Germinal center (tissue), 1 donor: Measurements from ENCODE around the gene USP50.
"Not testable (repeated sequence)": the region's sequence is repeated elsewhere in the genome, so short reads cannot be mapped to it uniquely, and the experiment has no call there.

Source experiments
- DNase-seq: peaks from one replicate; pipeline ENCODE4 v3.0.0; 2012; ENCODE audit warnings: mixed read lengths, low spot score

Gene USP50

DNA sequence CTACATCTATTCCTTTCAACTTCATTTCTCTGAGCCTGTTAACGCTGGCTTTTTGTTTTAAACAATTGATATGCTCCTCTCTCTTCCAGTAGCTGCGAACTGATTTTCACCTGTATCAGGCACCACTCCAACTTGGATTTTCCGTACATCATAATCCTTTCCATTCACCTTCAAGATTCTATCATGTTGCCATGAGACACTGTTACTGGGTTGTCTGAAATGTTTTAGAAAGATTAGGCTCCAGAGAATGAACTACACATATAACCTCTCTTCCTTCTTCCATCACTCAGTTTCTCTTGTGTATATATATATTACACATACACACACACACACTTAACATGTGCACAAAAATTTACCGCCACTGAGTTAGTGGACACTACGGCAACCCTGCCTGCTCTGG, at the start of gene USP50:
Gene USP50 (minus strand): TSS at position 101 of the 400 bp plus-strand sequence. CDS start 141 bp downstream, outside the sequence.
- no peak for DNase-seq

- DNase-seq = no peak
Measured at GRCh38 chr15:50594311-50594710, 47.8 kb upstream of the USP50 start.

GRCh38 chr15:50593761-50594160, 47.3 kb upstream of the USP50 start:
- DNase-seq = no peak

DNA sequence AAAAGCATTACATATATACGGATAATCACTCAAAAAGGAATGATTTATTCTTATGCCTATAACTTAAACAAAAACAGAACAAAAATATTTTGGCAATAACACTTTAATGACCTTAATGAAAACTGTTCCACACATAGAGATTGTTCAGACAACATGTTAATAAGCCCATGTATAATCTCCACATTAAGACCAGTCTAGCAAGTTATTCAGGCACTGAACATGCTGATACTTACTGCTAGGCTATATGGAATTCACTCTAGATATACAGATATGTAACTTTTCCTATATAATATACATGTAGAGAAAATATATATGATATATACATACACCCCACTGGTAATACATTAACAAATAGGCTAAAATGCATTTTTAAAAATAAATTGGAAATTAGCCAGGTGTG, 43.8 kb upstream of the USP50 start:
- no peak for DNase-seq

DNA sequence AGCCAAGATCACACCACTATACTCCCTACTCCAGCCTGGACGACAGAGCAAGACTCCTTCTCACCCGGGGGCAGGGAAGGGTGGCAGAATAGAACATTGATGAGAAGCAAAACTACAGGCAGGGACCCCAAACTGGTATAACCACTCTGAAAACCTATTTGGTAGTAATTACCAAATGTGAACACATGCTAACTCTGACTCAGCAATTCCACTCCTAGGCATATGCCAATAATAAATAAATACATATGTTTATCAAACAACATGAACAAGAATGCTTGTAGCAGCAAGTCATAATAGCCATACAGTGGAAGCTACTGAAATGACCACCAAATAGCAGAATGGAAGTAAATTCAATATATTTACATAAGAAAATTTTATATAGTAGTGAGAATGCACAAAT, 31.0 kb upstream of the USP50 start:
- no peak for DNase-seq

DNA sequence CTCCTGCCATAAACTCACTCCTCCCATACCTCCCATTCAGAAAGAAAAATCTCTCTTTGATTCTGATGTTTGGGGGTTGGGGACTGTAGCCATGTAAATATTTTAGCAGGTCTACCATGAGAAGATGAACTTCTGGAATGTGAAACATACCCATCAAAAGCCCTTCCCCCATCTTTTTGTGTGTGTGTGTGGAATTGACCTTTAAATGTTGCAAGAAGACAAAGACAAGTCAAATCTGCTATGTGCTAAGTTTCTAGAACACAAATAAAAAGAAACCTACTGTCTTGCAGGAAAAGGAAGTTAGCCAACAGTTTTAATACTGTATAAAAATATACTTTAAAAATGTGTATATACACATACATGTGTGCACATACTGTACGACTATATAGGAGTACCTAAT, 29.7 kb upstream of the USP50 start:
- no peak for DNase-seq

DNA sequence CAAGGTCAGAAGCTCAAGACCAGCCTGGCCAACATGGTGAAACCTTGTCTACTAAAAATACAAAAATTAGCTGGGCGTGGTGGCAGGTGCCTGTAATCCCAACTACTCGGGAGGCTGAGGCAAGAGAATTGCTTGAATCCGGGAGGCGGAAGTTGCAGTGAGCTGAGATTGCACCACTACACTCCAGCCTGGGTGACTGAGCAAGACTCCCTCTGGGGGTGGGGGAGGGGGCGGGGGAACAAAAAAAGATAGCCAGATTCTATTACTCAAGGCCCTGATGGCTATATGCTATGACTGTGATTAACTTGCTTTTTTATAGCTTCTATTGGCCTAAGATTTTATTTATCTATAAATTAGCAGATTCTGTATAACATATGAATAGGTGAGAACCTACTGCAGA, 27.4 kb upstream of the USP50 start:
- not testable (repeated sequence) for DNase-seq

- DNase-seq = no peak
Measured at GRCh38 chr15:50563756-50564155, 17.3 kb upstream of the USP50 start.

GRCh38 chr15:50562735-50563640, 16.5 kb upstream of the USP50 start:
- DNase-seq = no peak

DNA sequence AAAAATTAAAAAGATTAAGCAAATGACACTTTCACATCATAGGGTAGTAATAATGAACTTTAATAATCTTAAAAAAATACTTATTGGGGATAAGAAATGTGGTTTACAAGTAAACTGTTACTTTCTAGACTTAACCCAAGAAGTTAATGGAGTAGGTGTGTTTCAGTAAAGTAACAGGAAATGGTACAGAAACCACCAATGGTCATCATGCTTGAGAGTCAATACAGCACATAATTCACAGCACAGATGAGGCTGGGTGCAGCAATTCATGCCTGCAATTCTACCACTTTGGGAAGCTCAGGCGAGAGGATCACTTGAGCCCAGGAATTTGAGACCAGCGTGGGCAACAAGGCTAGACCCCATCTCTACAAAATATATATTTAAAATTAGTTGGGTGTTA, 11.5 kb upstream of the USP50 start:
- no peak for DNase-seq

DNA sequence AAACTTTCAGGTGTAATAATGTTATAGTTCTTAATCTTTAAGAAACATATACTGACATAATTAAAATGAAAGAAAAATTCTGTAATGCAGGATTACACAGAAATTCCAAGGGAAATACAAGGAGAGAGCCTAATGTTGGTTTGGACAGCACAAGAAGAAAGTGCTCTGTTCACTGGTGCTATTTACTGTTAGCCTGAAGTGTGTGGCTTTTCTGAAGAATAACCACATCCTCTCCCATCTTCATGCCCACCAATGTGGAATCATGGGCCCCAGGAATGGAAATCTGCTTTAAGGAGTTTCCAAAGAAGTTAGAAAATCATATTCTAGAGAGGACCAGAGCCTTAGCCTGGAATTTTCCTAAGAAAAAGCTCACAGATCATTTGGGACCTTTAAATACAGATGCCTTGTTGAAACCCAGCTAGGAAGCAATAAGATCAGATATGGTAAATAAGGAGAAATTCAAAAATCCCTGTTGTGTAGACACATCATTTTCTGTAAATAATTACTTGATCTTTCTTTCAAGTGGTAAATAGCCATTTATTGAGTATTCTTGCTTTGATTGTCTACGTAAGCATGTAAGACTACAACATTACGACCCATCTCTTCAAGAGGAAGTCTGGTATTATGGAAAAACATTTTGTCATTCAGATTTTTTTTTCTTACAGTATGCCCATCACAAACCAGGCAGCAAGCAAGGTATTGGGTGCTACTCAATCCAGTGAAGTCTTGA, 10.3 kb upstream of the USP50 start:
- no peak for DNase-seq

DNA sequence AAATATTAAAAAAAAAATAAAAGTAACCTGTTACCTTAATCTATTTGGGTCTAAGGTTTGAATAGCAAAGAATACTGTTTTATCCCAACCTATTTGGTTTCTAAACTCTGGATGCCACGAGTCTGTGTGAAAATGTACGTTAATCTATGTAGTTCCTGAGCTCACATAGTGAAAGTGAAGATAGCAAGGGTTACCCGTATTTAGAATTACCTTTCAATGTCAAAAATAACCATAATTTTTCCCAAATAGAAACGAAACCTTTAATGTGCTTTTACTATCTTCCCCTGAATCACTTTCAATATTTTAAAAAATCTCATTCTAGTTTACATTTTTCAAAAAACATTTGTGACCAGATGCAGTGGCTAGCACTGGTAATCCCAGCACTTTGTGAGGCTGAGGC, 5.8 kb upstream of the USP50 start:
- no peak for DNase-seq

DNA sequence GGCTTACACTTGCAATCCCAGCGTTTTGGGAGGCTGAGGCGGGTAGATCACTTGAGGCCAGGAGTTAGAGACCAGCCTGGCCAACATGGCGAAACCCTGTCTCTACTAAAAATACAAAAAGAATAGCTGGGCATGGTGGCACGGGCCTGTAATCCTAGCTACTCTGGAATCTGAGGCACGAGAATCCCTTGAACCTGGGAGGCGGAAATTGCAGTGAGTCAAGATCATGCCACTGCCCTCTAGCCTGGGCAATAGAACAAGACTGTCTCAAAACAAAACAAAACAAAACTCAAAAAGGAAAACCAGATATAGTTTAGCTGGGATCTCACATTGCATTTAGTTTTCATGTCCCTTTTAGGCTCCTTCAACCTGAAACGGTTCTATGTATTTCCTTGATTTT, 2.9 kb upstream of the USP50 start:
- no peak for DNase-seq

GRCh38 chr15:50544368-50544767, 2.1 kb downstream of the USP50 start:
- DNase-seq = no peak

DNA sequence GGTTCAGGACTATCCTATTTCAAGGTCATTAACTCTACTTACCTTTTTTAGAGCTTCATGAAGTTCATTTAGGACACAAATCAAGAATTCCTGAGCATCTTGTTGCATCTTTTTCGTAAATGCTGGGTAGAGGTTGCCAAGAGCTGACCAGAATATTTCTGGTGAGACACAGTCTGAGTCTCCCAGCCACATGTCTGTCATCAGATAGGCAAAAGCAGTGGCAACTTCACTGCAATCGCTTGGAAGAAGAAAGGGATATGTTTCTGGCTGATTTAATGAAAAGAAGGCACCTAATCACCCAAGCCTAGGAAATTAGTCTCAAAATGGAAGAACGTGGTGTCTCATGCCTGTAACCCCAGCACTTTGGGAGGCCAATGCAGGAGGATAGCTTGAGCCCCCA, 2.9 kb downstream of the USP50 start:
- DNase-seq = no peak

GRCh38 chr15:50542887-50543210, 3.6 kb downstream of the USP50 start:
- DNase-seq = no peak

- DNase-seq = no peak
Measured at GRCh38 chr15:50531766-50532165, 14.7 kb downstream of the USP50 start.

GRCh38 chr15:50531163-50531562, 15.3 kb downstream of the USP50 start:
- DNase-seq = no peak

DNA sequence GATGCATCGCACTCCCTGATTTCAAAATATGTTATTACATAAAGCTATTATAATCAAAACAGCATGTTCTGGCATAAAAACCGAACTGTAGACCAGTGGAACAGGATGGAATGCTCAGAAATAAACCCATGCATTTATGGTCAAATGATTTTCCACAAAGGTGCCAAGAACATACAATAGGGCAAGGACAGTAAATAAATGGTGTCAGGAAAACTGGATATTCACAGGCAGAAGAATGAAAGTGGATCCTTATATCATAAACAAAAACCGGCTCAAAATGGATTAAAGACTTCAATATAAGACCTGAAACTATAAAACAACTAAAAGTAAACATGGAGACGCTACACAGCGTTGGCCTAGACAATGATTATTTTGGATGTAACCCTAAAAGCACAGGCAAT, 22.6 kb downstream of the USP50 start:
- no peak for DNase-seq

DNA sequence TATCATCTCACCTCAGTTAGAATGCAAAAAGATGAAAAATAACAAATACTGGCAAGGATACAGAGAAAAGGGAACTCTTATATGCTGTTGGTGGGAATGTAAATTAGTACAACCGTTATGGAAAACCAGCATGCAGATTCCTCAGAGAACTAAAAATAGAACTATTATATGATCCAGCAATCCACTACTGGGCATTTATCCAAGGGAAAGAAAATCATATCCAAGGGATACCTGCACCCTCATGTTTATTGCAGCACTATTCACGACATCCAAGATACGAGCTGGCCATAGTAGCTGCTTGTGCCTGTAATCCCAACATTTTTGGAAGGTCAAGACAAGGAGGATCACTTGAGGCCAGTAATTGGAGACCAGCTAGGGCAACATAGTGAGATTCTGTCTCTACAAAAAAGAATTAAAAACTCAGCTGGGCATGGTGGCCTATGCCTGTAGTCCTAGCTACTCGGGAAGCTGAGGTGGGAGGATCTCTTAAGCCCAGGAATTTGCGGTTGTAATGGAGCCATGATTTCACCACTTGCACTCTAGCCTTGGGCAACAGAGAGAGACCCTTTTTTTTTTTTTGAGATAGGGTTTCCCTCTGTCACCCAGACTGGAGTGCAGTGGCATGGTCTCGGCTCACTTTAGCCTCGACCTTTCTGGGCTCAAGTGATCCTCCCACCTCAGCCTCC, 26.6 kb downstream of the USP50 start:
- no peak for DNase-seq

DNA sequence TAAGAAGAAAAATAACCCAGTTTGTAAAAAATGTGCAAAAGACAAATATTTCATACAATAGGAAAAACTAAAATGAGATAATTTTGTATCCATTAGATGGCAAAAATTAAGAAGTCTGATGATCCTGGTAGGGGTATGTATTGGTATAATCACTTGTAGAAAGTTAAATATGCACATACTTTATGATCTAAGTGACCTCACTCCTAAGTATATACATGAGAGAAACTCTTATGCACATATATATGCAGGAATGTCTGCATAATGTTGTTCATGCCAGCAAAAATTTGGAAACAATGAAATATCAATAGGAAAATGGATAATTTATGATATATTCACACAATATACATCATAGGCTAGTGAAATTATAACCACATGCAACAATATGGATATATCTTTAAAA, 33.5 kb downstream of the USP50 start:
- no peak for DNase-seq

- DNase-seq = no peak
Measured at GRCh38 chr15:50506121-50506520, 40.3 kb downstream of the USP50 start.

DNA sequence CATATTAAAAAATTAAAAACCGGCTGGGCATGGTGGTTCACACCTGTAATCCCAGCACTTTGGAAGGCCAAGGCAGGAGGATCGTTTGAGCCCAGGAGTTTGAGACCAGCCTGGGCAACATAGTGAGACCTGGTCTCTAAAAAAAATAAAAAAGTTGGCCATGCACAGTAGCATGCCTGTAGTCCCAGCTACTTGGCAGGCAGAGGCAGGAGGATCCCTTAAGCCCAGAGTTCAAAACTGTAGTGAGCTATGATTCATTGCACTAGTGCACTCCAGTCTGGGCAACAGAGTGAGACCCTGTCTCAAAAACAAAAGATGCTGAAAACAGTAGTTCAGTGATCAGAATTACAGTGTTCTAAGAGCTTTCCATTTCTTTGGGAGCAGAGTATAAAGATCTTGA, 40.8 kb downstream of the USP50 start:
- DNase-seq = not testable (repeated sequence)
